Measurements from ENCODE around the gene NDUFS2. TPM values are rescaled to one million over a fixed set of nuclear protein-coding genes. Genes with fewer than 3 reads are reported as not detected.
"Not testable (repeated sequence)": the region's sequence is repeated elsewhere in the genome, so short reads cannot be mapped to it uniquely, and the experiment has no call there.

NDUFS2 gene
- total RNA-seq, 1 experiment from 2014 or later = 175 TPM

DNA sequence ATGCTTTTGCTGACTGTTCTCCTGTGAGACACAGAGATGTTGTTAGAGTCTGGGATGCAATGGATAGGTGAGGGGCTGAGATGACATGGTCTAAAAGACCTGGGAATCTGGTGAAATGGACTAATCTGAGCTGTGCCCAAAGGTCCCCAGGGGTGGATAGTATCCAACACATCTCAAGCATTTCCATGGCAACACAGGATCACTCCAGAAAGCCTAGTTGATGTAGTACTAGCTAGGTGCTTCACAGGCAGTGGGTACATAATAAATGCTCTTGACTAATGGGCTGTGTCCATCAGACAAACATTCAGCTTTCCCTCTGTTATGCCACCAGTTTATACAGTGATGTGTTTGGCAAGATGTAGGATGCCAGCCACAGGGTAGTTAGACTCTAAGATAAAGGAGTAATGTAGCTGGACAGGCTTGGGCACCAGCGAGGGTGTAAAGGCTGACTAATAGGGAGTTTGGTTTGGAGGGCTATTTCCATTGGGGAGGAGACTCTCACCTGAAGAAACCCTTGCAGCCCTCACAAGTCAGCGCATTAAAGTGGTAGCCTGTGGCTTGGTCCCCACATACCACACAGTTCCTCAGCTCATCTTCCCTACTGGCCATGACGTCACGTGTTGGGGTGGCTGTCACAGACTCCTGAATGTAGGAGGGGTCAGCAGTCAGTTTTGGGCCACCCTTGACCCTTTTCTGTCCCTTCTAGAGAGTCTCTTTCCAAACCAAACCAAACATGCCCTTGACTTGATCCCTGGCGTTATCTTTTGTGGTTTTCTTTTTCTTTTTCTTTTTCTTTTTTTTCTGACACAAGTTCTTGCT lies 34.0 kb downstream of the NDUFS2 start:
- no peak for DNase-seq (ENCODE audit: extremely low read depth, low read depth)

DNA sequence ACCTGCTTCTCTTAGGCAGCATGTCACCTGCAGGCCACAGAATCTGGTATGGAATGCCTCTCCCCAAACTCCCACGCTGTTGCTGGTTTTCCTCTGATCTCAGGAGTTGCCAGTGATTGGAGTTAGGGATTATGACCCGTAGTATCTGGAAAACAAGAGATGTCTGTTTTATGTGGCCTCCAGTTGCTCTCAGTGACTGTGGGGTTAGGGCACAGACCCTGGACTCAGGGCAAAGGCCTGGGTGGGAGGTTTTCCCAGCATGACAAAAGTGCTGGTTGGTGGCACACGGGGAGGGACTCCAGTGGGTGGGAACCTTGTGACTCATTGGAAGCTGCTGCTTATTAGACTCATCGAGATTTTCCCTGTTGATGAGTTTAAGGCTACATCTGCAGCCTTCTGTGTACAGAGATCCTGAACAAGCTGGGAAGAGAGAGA lies 35.9 kb downstream of the NDUFS2 start, which contains the start of gene NR1I3:
Gene NR1I3, minus strand, starts transcription at position 165 of the 435 bp plus-strand sequence. CDS start 1,638 bp downstream, outside the sequence.
- no peak for DNase-seq (ENCODE audit: extremely low read depth, low read depth)

DNA sequence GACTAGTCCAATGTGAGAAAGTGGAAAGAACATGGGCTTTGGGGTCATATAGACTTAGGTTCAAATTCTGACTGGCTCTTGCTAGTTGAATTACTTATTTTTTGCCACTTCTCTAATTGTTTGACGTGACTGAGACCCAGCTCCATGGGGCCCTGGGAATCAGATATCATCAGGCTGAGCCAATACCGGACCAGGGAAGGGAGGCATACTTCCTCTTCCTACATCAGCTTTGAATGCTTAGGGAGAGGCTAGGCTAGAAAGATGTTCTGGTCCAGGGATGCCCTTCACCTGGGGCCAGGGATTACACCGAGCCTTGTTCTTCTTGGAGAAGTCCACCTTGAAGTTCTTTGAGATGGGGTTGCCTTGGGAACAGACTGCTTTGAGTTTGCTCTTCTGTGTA lies 39.5 kb downstream of the NDUFS2 start:
- no peak for DNase-seq (ENCODE audit: extremely low read depth, low read depth)

DNA sequence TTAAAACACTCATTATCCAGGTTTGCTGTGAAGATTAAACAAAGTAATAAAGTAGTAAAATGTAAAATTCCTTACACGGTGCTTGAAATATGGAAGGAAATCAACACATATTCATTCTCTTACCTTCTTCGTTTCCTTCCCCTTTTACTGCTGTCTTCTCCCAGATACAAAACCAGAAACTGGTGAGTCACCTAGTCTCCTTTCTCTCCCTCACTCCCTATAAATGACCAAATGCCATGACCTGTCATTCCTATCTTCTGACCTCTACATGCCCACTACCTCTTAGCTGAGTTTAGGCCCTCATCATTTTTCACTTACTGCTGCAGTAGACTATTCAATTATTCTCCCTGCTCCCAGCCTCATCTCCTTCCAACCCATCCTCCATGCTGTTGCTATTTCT lies 40.1 kb downstream of the NDUFS2 start:
- no peak for DNase-seq (ENCODE audit: extremely low read depth, low read depth)

DNA sequence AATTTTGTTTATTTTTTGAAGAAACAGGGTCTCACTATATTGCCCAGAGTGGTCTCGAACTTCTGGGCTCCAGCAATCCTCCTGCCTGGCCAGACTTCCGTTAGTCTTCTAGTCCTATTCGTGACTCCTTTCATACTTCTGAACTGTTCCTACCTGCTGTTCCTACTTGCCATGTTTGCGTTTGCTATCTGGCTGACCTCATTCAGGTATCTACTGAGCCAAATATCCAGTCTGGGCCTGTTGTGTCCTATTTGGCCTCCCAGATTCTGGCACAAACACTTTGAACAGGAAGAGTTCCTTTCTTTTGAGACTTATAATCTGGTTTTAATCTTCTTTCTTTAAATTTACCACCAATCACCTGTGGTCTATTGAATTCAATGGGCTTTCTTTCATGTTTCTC lies 42.7 kb downstream of the NDUFS2 start:
- no peak for DNase-seq (ENCODE audit: extremely low read depth, low read depth)

DNA sequence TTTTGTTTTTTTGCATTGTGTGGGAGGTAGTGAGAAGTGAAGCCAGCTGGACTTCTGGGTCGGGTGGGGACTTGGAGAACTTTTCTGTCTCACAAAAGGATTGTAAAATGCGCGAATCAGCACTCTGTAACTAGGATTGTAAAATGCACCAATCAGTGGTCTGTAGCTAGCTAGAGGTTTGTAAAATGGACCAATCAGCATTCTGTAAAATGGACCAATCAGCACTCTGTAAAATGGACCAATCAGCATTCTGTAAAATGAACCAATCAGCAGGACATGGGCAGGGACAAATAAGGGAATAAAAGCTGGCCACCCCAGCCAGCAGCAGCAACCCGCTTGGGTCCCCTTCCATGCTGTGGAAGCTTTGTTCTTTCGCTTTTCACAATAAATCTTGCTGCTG lies 47.9 kb downstream of the NDUFS2 start:
- not testable (repeated sequence) for DNase-seq (ENCODE audit: extremely low read depth, low read depth)

DNA sequence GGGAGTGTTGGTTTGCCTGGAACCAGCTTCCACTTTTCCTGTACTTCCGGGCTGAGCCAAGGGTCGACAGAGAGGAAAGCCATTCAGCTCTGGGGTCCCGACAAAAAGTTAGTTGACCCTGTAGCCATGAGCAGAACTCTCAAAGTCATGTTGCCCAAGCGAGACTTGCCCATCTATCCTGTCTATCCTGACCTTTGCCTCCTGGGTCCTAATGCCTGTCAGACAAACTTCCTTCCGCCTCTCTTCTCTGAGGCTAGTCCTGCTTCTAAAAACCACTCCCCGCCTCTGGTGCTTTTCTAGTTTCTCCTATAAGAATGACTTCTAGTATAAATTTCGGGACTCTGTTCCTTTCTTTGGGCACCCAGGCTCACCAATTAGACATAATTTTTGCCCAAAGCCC lies 48.7 kb downstream of the NDUFS2 start:
- no peak for DNase-seq (ENCODE audit: extremely low read depth, low read depth)

DNA sequence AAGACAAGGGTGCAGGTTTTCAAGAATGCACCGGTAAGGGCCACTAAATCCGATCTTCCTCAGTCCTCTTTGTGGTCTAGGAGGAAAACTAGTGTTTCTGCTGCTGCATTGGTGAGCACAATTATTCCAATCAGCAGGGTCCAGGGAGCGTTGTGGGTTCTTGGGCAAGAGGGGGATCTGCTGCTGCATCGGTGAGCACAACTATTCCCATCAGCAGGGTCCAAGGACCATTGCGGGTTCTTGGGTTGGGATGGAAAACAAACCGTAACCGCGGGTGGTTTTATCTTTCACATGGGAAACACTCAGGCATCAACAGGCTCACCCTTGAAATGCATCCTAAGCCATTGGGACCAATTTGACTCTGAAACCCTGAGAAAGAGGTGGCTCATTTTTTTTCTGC lies 49.4 kb downstream of the NDUFS2 start:
- no peak for DNase-seq (ENCODE audit: extremely low read depth, low read depth)

DNA sequence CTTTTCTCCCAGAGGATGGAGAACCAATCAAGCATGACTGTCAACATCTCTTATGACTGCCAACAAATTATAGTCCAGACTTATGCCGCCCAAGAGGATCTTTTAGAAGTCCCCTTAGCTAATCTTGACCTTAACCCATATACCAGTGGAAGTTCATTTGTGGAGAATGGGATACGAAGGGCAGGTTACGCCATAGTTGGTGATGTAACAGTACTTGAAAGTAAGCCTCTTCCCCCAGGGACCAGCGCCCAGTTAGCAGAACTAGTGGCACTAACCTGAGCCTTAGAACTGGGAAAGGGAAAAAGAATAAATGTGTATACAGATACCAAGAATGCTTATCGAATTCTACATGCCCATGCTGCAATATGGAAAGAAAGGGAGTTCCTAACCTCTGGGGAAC lies 53.1 kb downstream of the NDUFS2 start:
- not testable (repeated sequence) for DNase-seq (ENCODE audit: extremely low read depth, low read depth)

DNA sequence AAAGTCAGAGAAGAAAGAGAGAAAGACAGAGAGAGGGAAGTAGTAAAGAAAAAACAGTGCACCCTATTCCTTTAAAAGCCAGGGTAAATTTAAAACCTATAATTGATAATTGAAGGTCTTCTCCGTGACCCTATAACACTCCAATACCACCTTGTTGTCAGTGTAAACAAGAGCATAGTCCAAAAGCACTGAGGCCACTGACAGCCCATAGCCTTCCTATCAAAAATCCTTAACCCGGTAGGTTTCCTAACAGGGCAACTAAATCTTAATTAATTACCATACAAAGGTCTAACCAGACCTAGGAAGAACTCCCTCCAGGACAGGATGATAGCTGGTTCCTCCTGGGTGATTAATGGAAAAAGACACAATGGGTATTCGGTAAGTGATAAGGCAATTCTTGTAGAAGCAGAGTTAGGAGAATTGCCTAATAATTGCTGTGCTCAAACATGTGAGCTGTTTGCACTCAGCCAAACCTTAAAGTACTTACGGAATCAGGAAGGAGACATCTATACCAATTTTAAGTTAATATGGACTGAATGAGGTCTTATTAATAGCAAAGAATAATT lies 53.9 kb downstream of the NDUFS2 start:
- not testable (repeated sequence) for DNase-seq (ENCODE audit: extremely low read depth, low read depth)

DNA sequence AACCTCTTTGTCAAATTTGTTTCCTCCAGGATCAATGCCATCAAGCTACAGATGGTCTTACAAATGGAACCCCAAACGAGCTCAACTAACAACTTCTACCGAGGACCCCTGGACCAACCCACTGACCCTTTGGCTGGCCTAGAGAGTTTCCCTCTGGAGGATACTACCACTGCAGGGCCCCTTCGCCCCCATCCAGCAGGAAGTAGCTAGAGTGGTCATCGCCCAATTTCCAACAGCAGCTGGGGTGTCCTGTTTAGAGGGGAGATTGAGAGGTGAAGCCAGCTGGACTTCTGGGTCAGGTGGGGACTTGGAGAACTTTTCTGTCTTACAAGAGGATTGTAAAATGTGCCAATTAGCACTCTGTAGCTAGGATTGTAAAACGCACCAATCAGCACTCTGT lies 54.9 kb downstream of the NDUFS2 start:
- DNase-seq (ENCODE audit: extremely low read depth, low read depth) = not testable (repeated sequence)

DNA sequence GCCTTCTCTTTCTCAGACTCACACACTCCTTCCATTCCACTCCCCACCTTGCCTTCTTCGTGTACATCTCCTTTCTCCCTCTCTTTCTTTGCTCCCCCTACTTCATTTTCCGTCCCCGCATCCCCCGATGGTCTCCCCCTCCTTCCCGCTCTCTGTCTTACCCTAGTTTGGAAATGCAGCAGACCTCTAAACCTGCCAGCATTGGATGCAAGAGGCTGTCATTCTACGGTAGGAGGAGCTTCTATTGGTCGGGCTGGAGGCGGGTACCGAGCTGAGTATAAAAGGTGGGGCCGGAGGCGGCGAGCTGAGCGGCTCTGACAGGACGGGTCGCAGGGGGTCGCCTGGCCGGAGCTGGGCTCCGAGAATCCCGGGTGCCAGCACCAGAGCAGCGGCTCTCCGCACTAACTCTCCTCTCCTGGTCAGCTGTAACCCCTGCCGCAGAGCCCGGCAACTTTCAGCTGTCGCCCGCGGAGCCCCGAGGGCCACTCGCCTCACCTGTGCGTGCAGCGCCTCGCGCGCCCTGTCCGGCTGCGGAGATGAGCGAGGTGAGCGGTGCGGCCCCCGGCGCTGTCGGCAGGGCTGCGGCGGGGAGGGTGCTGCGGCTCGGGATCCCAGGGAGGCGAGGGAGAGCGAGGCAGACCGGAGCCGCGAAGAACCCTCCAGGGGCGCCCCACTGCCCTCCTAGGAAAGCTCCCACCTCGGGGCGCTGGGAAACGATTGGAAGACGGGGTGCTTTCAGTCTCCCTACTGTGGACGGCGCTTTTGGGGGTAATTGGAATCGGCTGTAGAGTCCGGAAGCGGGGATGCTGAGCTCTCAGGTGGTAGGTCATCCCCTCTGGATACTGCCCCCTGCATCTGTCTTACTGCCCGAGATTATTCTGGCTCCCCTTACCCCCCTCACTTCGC lies 56.5 kb downstream of the NDUFS2 start, which contains the start of gene PCP4L1:
Gene PCP4L1, plus strand, starts transcription at position 307 of the 906 bp plus-strand sequence. Its CDS starts 230 bp downstream, at position 537.
- no peak for DNase-seq (ENCODE audit: extremely low read depth, low read depth)

DNA sequence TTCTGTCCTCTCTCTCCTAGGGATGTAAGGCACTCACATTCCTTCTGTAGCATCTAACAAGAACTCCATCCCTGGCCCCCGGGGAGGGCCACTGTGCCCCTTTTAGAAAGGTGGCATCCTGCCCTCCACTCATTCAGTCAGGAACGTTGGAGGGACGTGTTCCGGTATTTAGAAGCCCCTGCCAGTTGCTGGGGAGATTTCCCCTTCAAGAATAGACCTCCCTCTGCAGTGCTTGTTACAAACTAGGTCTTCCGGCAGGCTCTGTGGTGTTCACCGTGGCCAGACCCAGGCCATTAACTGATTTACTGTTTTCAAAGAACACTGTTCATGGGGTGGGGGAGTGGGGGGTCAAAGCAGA lies 57.2 kb downstream of the NDUFS2 start:
- DNase-seq (ENCODE audit: extremely low read depth, low read depth) = no peak

DNA sequence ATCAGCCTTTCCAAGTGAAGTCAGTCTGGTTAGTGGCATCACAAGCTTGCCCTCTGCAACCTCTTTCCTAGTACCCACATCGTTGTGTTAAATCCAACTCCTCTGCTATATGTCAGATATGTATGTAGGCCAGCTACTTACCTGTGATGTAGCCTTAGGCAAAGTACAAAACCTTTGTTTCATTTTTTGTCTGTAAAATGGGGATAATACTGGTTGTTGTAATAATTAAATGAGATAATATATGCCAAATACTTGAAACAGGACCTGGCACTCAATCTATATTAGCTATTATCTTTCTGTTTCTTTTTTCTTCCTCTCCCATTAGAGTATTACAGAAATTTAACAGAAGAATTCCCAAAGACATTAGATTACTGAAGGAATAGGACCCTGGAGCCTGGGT lies 57.6 kb downstream of the NDUFS2 start:
- no peak for DNase-seq (ENCODE audit: extremely low read depth, low read depth)

DNA sequence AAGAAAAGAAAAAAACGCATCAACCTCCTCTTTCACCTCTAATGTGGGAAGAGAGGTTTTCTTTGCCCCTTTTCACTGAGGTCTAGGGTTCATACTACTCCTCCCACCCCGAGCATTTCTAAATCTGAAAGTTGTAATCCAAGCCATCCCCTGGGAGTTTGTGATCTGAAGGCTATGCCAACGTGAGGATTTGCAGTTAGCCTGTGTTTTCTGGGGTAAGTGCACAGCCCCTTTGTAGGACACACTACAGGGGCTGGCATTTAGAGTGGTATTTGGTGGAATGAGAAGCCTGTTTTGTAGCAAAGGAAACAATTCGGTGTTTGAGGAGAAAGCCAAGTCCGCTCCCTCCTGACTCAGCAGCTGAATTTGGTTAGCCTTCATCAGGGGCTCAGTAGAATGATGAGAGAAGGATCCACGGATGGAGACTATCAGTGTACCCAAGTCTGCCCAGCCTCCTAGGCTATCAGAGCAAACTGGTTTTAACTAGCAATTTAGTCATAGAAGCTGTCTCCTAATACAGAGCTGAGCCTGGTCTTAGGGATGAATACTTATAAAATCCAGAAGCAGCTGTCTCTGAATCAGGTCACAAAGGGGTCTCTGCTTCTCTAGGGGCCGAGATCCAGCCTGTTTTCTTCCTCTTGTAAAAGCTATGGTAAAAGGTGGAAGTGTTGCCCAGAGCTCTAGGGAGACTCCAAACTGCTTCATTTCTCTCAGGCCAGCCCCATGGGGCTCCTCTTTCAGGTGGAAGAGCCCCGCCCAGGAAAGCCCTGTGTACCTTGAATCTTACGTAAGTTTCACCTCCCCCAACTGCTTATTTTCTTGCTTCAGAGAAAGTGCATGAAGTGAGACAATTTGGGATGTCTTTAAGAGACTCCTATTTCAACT lies 58.5 kb downstream of the NDUFS2 start:
- no peak for DNase-seq (ENCODE audit: extremely low read depth, low read depth)

DNA sequence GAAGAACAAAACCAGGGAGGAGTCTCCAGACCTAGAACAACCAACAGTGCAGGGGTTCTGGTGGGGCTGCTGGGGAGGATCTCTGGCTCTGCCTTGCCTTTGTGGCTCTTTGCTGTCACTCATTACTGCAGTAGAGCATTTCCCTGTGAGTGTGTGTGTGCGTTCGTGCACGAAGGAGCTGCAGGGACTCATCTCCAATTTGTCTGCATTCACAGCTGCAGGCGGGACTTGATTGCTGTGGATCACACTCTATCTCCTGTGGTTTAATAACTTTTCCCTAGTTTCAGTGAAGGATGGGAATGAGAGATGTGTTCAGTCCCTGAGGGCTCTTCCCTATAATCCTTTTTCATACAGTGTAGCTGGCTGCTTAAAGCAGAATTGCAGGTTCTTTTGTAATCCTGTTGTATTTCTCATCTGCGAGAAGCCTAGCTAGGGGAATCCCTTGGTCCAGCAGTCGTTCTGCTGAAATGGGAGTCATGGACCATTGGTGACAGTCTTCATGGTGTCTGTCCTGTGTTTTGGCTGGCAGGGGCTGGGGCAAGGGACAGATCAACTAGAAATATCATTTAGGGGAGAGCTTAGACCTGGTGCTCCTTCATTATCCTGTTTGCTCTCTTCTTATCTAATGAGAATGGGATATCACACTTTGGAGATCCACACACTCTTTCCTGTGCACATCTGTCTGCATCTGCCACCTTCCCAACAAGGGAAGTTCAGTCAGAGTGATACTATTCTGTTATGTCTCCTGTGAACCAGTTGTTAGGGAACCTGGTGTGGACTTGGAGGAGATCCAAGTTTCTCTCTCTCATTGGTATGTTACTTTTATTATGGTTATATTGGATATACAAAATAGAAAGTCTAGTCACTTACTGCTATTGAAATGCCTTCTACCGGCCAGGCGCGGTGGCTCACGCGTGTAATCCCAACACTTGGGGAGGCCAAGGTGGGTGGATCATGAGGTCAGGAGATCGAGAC lies 59.4 kb downstream of the NDUFS2 start:
- DNase-seq (ENCODE audit: extremely low read depth, low read depth) = no peak
